Heart right ventricle (tissue), 16 donors: Measurements from ENCODE around the gene EXOSC2. TPM values are rescaled to one million over a fixed set of nuclear protein-coding genes. Genes with fewer than 3 reads are reported as not detected.

ENCODE experiments used
- ATAC-seq, 8 donors: fragments of 200-7000 bp; cut with Tn5 transposase; one replicate each; pipeline ENCODE4 v1.9.1; 2020; ENCODE audit warnings: mild to moderate bottlenecking in 8 of 8, moderate library complexity in 8 of 8, moderate number of reproducible peaks in 1 of 8
- DNase-seq, 2 donors: peaks; one replicate each; pipeline ENCODE4 v3.0.0-alpha.2; 2020
- H3K27ac ChIP-seq, 10 donors: fragments of 200-600 bp; sonication (generic) in 2 of 10; one replicate each; pipeline versions ENCODE4 v1.5.0 to v1.8.0; 2020 to 2022; ENCODE audit warnings: mild to moderate bottlenecking in 3 of 10
- H3K27me3 ChIP-seq, 7 donors: fragments of 200-600 bp; one replicate each; pipeline ENCODE4 v1.8.0; 2021 to 2022; ENCODE audit warnings: mild to moderate bottlenecking in 2 of 7
- H3K36me3 ChIP-seq, 9 donors: fragments of 200-600 bp; sonication (generic) in 1 of 9; one replicate each; pipeline versions ENCODE4 v1.5.0 to v1.8.0; 2020 to 2022; ENCODE audit warnings: mild to moderate bottlenecking in 2 of 9
- H3K4me1 ChIP-seq, 9 donors: fragments of 200-600 bp; sonication (generic) in 1 of 9; one replicate each; pipeline versions ENCODE4 v1.5.0 to v1.8.0; 2020 to 2022; ENCODE audit warnings: mild to moderate bottlenecking in 4 of 9
- H3K4me3 ChIP-seq, 10 donors: fragments of 200-600 bp; sonication (generic) in 2 of 10; one replicate each; pipeline versions ENCODE4 v1.5.0 to v1.8.0; 2020 to 2022; ENCODE audit warnings: mild to moderate bottlenecking in 7 of 10, moderate library complexity in 2 of 10
- H3K9me3 ChIP-seq, 11 donors: fragments of 200-600 bp in 10 of 11; sonication (generic) in 2 of 11; one replicate each; pipeline versions ENCODE4 v1.5.0 to v1.8.0; 2013 to 2022; ENCODE audit warnings: mild to moderate bottlenecking in 2 of 11, control low read depth in 1 of 11, moderate library complexity in 1 of 11
- CTCF ChIP-seq, 9 donors: fragments of 200-600 bp; sonication (generic) in 2 of 9; IDR thresholded peaks; one replicate each; pipeline versions ENCODE4 v1.5.0 to v1.8.0; 2021 to 2022; ENCODE audit warnings: antibody characterized with exemption in 9 of 9, mild to moderate bottlenecking in 5 of 9, moderate library complexity in 1 of 9
- WGBS, 2 donors: extraction: QIAGEN DNeasy Blood & Tissue Kit; methylation state at CpG; one replicate each; pipeline ENCODE4 v1.1.7; 2013; ENCODE audit warnings: inconsistent platforms in 1 of 2; 5-methylcytosine and 5-hydroxymethylcytosine counted together
- intact Hi-C, 10 donors: fragments of 100-400 bp; cut with DNase I; formaldehyde crosslinking; loops; one replicate each; pipeline versions ENCODE4 v1.11.1 to v1.14.2; 2022
- polyA plus RNA-seq, 2 donors: library from polyadenylated mRNA; stranded (reverse); fragments of 200-250 nt; gene quantifications; one replicate each; pipeline ENCODE4 v1.2.3, GENCODE V29; 2013
- total RNA-seq, 10 donors: library from RNA; stranded (reverse); fragmentation: NEBNext Ultra II Directional in 3 of 10; extraction: Animal tissue kit (Norgen Biotek cat#: 25700) in 3 of 10; gene quantifications; one replicate each; pipeline versions ENCODE4 v1.2.1 to v1.2.4, GENCODE V29; 2021 to 2023
- donor health status: Arrhythmogenic right ventricular cardiomyopathy.
- donor health status: ischemic (EF 13 %, LVEDD 7.1; RV severe dilation, severe dysfunction).
- donor health status: healthy with polysubstance abuse.
- donor health status: DM: no; HTN: yes; CAD: no.
- donor health status: DM: no; HTN: no; CAD: no.
- donor health status: ischemic (EF 25% LVEDD 6.9; RV normal size, moderate dysfunction).
- donor health status: ischemic (EF 25% LVEDD 5.7; RV mildly dilated, moderate dysfunction).
- donor health status: healthy.
- donor health status: DM: yes; HTN: yes; CAD: no.
- donor health status: Ischemic cardiomyopathy.
- donor health status: ischemic (EF 35%, LVEDD 5.7; RV mildly dilated, moderate dysfunction).
- donor health status: nonischemic (EF 11% LVEDD 7.7; RV severe dilation, severe dysfunction).
- donor health status: DM: yes; HTN: yes; CAD: no.
- donor health status: PGD.
- donor health status: ischemic (EF 29% LVEDD 5.4; RV normal size, mild dysfunction).
- donor health status: nonischemic (EF 23%, LVEDD 6.1; RV moderate dilation, normal function).

Gene EXOSC2
- total and polyA plus RNA-seq, 12 donors = 10.8 to 17.7 (median 13.1) TPM

GRCh38 chr9:130718562-130718961 lies 25.0 kb downstream of the EXOSC2 start:
- TF ChIP-seq CTCF (IDR thresholded peaks at IDR 0.05) = no peak
- Histone ChIP-seq H3K27me3 (no peaks in the 10 kb centered on the region), H3K4me1 (peaks cover 4 to 50% (median 36%) of the 10 kb centered on the region in 9 donors), H3K9me3 (no peaks in the 10 kb centered on the region), H3K4me3 (no peak overlapping the region), H3K36me3 (no peaks in the 10 kb centered on the region), H3K27ac (no peak overlapping the region)
- ATAC-seq = no peak
- 66 to 76% methylated on average over 3 of the region's 3 CpGs for WGBS, 2 donors
- no peak for DNase-seq
- intact Hi-C loops = loop anchor here in 5 of 10 donors (10.0 kb wide), 3 partner anchors 46 to 406 kb away; partner anchors contain the start of genes ABL1 (in 1 of the 5) and NUP214 (in 1 of the 5)

- 97 to 98% methylated on average over 10 of the region's 10 CpGs for WGBS, 2 donors
- intact Hi-C loops = no loop called here
These were observed 27.2 kb downstream of the EXOSC2 start for GRCh38 chr9:130720762-130721161.

GRCh38 chr9:130728721-130729120 lies 35.1 kb downstream of the EXOSC2 start:
- H3K4me1 ChIP-seq = peaks cover 0 to 25% (median 16%) of the 10 kb centered on the region in 9 donors
- H3K36me3 ChIP-seq = no peaks in the 10 kb centered on the region
- no peak for TF ChIP-seq CTCF (IDR thresholded peaks at IDR 0.05)
- WGBS, 2 donors = 89% methylated on average over 3 of the region's 3 CpGs
- no peak overlapping the region for H3K27ac ChIP-seq
- intact Hi-C loops = no loop called here
- ATAC-seq = no peak
- DNase-seq = no peak
- no peak overlapping the region for H3K4me3 ChIP-seq
- H3K27me3 ChIP-seq = no peaks in the 10 kb centered on the region
- peaks cover 0 to 8% (median 0%) of the 10 kb centered on the region in 11 donors for H3K9me3 ChIP-seq

More at GRCh38 chr9:130720762-130721161, 27.2 kb downstream of the EXOSC2 start:
- TF ChIP-seq CTCF (IDR thresholded peaks at IDR 0.05) = no peak
- ATAC-seq (no peak), DNase-seq (no peak)
- H3K4me1 ChIP-seq = peaks cover 0 to 29% (median 19%) of the 10 kb centered on the region in 9 donors
- H3K9me3 ChIP-seq = no peaks in the 10 kb centered on the region
- no peak overlapping the region for H3K4me3 ChIP-seq
- no peaks in the 10 kb centered on the region for H3K27me3 ChIP-seq
- H3K36me3 ChIP-seq = no peaks in the 10 kb centered on the region
- no peak overlapping the region for H3K27ac ChIP-seq

GRCh38 chr9:130729145-130729544 lies 35.6 kb downstream of the EXOSC2 start:
- H3K4me3 ChIP-seq = no peak overlapping the region
- 90 to 95% methylated on average over 2 of the region's 2 CpGs for WGBS, 2 donors
- peaks cover 0 to 8% (median 0%) of the 10 kb centered on the region in 11 donors for H3K9me3 ChIP-seq
- TF ChIP-seq CTCF (IDR thresholded peaks at IDR 0.05) = no peak
- peaks cover 0 to 28% (median 17%) of the 10 kb centered on the region in 9 donors for H3K4me1 ChIP-seq
- H3K36me3 ChIP-seq = no peaks in the 10 kb centered on the region
- H3K27ac ChIP-seq = no peak overlapping the region
- DNase-seq (no peak), ATAC-seq (peak in 1 of 8 donors; percentile 41)
- intact Hi-C loops = no loop called here
- no peaks in the 10 kb centered on the region for H3K27me3 ChIP-seq
